ENCODE data around the gene IL13RA1. TPM values are rescaled to one million over a fixed set of nuclear protein-coding genes. Genes with fewer than 3 reads are reported as not detected.
A peak's percentile ranks its signal among the peaks of the same experiment; 100 is the strongest.

Gene IL13RA1
- total RNA-seq, 1 donor from 2014 or later: 41.1 TPM

DNA sequence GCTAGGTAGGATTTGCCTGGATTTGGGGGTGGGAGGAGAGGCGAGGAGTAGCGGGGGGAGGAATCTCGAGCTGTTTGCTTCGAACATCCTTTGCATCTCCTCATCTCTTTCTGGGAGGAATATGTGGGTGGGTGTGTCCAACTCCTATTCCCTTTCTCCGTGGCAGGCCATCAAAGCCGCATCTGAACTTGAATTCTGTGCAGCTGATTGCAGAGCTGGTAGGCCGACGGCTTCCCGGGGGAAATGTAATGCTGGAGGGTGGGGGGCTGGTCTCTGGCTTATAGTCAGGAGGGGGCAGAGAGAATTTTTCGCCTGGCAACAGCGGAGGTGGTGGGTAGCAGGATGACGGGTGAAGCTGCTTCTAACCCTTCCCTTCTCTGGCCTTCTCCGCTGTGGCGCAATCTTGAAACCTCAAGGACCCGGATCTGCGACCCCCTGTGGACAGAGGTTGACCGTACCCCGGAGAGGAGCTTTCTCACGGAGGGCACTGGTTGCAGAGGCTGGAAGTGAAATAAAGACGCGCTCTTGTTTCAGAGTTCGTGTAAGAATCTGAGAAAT, 96.8 kb downstream of the IL13RA1 start:
- H3K4me3 ChIP-seq (ENCODE audit: insufficient read depth, low read depth, low read length): peak overlapping the region; percentile 37
- H3K4me1 Mint-ChIP-seq (ENCODE audit: low read depth, unreplicated experiment): no peaks in the 10 kb centered on the region
- no peak for FAIRE-seq
- no peaks in the 10 kb centered on the region for H3K9me3 ChIP-seq (ENCODE audit: insufficient read depth, low read depth, low read length)
- no peaks in the 10 kb centered on the region for H3K36me3 ChIP-seq (ENCODE audit: insufficient read depth, low read length)
- no peak for DNase-seq (ENCODE audit: low read depth)
- peaks cover 22% of the 10 kb centered on the region for H3K27me3 ChIP-seq (ENCODE audit: insufficient read depth, low read length)
- H3K36me3 Mint-ChIP-seq (ENCODE audit: low read depth, unreplicated experiment): no peaks in the 10 kb centered on the region
- H3K27me3 Mint-ChIP-seq (ENCODE audit: low read depth, unreplicated experiment): peaks cover 56% of the 10 kb centered on the region
- peak overlapping the region; percentile 56 for H2AFZ ChIP-seq (ENCODE audit: low read depth, low read length)
- no peak overlapping the region for H3K9ac ChIP-seq (ENCODE audit: low read length)
- TF ChIP-seq, protein P1, sequence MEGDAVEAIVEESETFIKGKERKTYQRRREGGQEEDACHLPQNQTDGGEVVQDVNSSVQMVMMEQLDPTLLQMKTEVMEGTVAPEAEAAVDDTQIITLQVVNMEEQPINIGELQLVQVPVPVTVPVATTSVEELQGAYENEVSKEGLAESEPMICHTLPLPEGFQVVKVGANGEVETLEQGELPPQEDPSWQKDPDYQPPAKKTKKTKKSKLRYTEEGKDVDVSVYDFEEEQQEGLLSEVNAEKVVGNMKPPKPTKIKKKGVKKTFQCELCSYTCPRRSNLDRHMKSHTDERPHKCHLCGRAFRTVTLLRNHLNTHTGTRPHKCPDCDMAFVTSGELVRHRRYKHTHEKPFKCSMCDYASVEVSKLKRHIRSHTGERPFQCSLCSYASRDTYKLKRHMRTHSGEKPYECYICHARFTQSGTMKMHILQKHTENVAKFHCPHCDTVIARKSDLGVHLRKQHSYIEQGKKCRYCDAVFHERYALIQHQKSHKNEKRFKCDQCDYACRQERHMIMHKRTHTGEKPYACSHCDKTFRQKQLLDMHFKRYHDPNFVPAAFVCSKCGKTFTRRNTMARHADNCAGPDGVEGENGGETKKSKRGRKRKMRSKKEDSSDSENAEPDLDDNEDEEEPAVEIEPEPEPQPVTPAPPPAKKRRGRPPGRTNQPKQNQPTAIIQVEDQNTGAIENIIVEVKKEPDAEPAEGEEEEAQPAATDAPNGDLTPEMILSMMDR (IDR thresholded peaks at IDR 0.05; ENCODE audit: insufficient read depth, low read depth, low read length): no peak
- no peak for TF ChIP-seq EZH2 (IDR thresholded peaks at IDR 0.05; ENCODE audit: insufficient read depth, low read length)
- H3K4me1 ChIP-seq (ENCODE audit: insufficient read depth, low read length): peaks cover 5% of the 10 kb centered on the region
- H3K9me3 Mint-ChIP-seq (ENCODE audit: unreplicated experiment): peaks cover 7% of the 10 kb centered on the region
- no peaks in the 10 kb centered on the region for H3K79me2 ChIP-seq (ENCODE audit: insufficient read depth, low read length)
- H3K27ac ChIP-seq (ENCODE audit: low read depth, low read length): no peak overlapping the region
- peak overlapping the region; percentile 84 for H3K4me2 ChIP-seq (ENCODE audit: low read length)
- no peaks in the 10 kb centered on the region for H4K20me1 ChIP-seq (ENCODE audit: insufficient read depth, low read length)
- no peak overlapping the region for H3K27ac Mint-ChIP-seq (ENCODE audit: unreplicated experiment)
- peak overlapping the region; percentile 54 for H3K4me3 Mint-ChIP-seq (ENCODE audit: unreplicated experiment)

DNA sequence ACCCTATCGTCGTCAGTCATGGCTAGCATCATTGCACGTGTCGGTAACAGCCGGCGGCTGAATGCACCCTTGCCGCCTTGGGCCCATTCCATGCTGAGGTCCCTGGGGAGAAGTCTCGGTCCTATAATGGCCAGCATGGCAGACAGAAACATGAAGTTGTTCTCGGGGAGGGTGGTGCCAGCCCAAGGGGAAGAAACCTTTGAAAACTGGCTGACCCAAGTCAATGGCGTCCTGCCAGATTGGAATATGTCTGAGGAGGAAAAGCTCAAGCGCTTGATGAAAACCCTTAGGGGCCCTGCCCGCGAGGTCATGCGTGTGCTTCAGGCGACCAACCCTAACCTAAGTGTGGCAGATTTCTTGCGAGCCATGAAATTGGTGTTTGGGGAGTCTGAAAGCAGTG, 97.8 kb downstream of the IL13RA1 start:
- no peaks in the 10 kb centered on the region for H4K20me1 ChIP-seq (ENCODE audit: insufficient read depth, low read length)
- no peaks in the 10 kb centered on the region for H3K9me3 ChIP-seq (ENCODE audit: insufficient read depth, low read depth, low read length)
- H3K36me3 ChIP-seq (ENCODE audit: insufficient read depth, low read length): no peaks in the 10 kb centered on the region
- Mint-ChIP-seq H3K4me1 (ENCODE audit: low read depth, unreplicated experiment) (no peaks in the 10 kb centered on the region), H3K27me3 (ENCODE audit: low read depth, unreplicated experiment) (peaks cover 60% of the 10 kb centered on the region), H3K27ac (ENCODE audit: unreplicated experiment) (no peak overlapping the region), H3K9me3 (ENCODE audit: unreplicated experiment) (peaks cover 7% of the 10 kb centered on the region), H3K4me3 (ENCODE audit: unreplicated experiment) (no peak overlapping the region), H3K36me3 (ENCODE audit: low read depth, unreplicated experiment) (no peaks in the 10 kb centered on the region)
- no peak overlapping the region for H3K27ac ChIP-seq (ENCODE audit: low read depth, low read length)
- H3K4me1 ChIP-seq (ENCODE audit: insufficient read depth, low read length): peaks cover 5% of the 10 kb centered on the region
- peaks cover 22% of the 10 kb centered on the region for H3K27me3 ChIP-seq (ENCODE audit: insufficient read depth, low read length)
- no peak overlapping the region for H3K4me3 ChIP-seq (ENCODE audit: insufficient read depth, low read depth, low read length)
- H3K4me2 ChIP-seq (ENCODE audit: low read length): no peak overlapping the region
- no peak for DNase-seq (ENCODE audit: low read depth)
- peak; percentile 86 for FAIRE-seq
- TF ChIP-seq EZH2 (IDR thresholded peaks at IDR 0.05; ENCODE audit: insufficient read depth, low read length): no peak
- TF ChIP-seq, protein P1 (IDR thresholded peaks at IDR 0.05; ENCODE audit: insufficient read depth, low read depth, low read length): no peak
- H2AFZ ChIP-seq (ENCODE audit: low read depth, low read length): no peak overlapping the region
- no peak overlapping the region for H3K9ac ChIP-seq (ENCODE audit: low read length)
- no peaks in the 10 kb centered on the region for H3K79me2 ChIP-seq (ENCODE audit: insufficient read depth, low read length)

GRCh38 chrX:118839334-118839958, 112.0 kb downstream of the IL13RA1 start:
- H3K36me3 ChIP-seq (ENCODE audit: insufficient read depth, low read length): no peaks in the 10 kb centered on the region
- FAIRE-seq: no peak
- no peaks in the 10 kb centered on the region for H3K9me3 Mint-ChIP-seq (ENCODE audit: unreplicated experiment)

More at GRCh38 chrX:118839334-118839958, 112.0 kb downstream of the IL13RA1 start:
- Histone ChIP-seq H3K4me2 (ENCODE audit: low read length) (peak overlapping the region; percentile 84), H3K27me3 (ENCODE audit: insufficient read depth, low read length) (no peaks in the 10 kb centered on the region), H3K4me1 (ENCODE audit: insufficient read depth, low read length) (no peaks in the 10 kb centered on the region), H2AFZ (ENCODE audit: low read depth, low read length) (peak overlapping the region; percentile 81), H4K20me1 (ENCODE audit: insufficient read depth, low read length) (no peaks in the 10 kb centered on the region), H3K9ac (ENCODE audit: low read length) (peak overlapping the region; percentile 48), H3K27ac (ENCODE audit: low read depth, low read length) (no peak overlapping the region), H3K9me3 (ENCODE audit: insufficient read depth, low read depth, low read length) (no peaks in the 10 kb centered on the region), H3K4me3 (ENCODE audit: insufficient read depth, low read depth, low read length) (peak overlapping the region; percentile 52), H3K79me2 (ENCODE audit: insufficient read depth, low read length) (no peaks in the 10 kb centered on the region)
- Mint-ChIP-seq H3K27me3 (ENCODE audit: low read depth, unreplicated experiment) (no peaks in the 10 kb centered on the region), H3K4me1 (ENCODE audit: low read depth, unreplicated experiment) (no peaks in the 10 kb centered on the region), H3K27ac (ENCODE audit: unreplicated experiment) (no peak overlapping the region), H3K4me3 (ENCODE audit: unreplicated experiment) (peak overlapping the region; percentile 50), H3K36me3 (ENCODE audit: low read depth, unreplicated experiment) (no peaks in the 10 kb centered on the region)
- no peak for TF ChIP-seq EZH2 (IDR thresholded peaks at IDR 0.05; ENCODE audit: insufficient read depth, low read length)
- TF ChIP-seq, protein P1 (IDR thresholded peaks at IDR 0.05; ENCODE audit: insufficient read depth, low read depth, low read length): peak; percentile 21
- DNase-seq (ENCODE audit: low read depth): no peak

All from astrocyte (in vitro differentiated cells and primary cell).